Measurements from ENCODE around the gene INTS11.
"Not testable (repeated sequence)": the region's sequence is repeated elsewhere in the genome, so short reads cannot be mapped to it uniquely, and the experiment has no call there.

The INTS11 gene

DNA sequence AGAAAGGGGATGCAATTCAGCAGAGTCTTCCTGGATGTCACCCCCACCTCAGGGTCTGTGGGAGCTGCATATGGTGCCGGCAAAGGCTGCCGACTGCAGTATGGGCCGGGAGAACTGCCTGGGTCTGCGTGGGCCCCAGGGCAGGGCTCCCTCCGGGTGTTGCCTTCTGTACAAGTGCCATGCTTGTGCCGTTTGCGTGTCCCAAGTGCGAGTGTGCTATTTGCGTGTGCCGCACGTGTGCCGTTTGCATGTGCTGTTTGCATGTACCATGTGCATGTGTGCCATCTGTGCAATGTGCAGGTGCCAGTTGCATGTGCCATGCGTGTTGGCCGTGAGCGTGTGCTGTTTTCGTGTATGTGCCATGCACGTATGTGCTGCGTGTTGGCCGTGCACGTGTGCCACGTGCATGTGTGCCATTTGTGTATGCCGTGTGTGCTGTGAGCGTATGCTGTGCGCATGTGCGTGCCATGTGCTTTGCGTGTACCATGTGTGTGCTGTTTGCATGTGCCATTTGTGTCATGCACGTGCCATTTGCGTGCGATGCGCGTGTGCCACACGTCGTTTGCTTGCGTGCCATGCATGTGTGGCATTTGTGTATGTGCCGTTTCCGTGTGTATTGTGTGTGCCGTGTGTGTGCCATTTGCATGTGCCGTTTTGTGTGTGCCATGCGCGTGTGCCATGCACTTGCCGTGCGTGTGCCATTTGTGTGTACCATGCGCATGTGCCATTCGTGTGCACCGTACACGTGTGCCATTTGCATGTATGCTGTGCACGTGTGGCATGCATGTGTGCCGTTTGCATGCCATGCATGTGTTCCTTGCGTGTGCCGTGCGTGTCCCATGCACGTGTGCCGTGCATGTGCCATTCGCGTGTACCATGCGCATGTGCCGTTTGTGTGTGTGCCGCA lies 5.1 kb upstream of the INTS11 start:
- DNase-seq (ENCODE audit: low spot score), result no peak

GRCh38 chr1:1328254-1328653 lies 3.8 kb upstream of the INTS11 start:
- no peak for DNase-seq (ENCODE audit: low spot score)

- no peak for DNase-seq (ENCODE audit: low spot score)
These were observed 2.8 kb upstream of the INTS11 start for GRCh38 chr1:1327291-1327690.

GRCh38 chr1:1326075-1326605 lies 1.7 kb upstream of the INTS11 start:
- DNase-seq (ENCODE audit: low spot score), result no peak

GRCh38 chr1:1325288-1326074 lies 1.0 kb upstream of the INTS11 start:
- DNase-seq (ENCODE audit: low spot score), result no peak

DNA sequence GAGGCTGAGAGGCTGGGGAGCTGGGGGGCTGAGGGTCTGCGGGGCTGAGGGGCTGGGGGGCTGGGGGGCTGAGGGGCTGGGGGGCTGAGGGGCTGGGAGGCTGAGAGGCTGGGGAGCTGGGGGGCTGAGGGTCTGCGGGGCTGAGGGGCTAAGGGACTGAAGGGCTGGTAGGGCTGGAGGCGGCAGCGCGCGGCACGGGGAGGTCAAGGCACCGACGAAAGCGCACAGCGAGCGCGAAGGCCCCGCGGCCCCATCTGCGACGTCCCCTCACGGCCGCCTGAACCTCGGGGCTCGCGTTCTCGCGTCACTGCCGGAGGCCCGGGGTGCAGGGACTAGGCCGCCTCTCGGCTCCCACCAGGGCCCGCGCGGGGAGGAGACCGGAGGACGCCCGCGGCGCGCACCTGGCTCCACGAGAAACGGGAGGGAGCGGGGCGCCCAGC lies 356 bp downstream of the INTS11 start:
- no peak for DNase-seq (ENCODE audit: low spot score)

DNA sequence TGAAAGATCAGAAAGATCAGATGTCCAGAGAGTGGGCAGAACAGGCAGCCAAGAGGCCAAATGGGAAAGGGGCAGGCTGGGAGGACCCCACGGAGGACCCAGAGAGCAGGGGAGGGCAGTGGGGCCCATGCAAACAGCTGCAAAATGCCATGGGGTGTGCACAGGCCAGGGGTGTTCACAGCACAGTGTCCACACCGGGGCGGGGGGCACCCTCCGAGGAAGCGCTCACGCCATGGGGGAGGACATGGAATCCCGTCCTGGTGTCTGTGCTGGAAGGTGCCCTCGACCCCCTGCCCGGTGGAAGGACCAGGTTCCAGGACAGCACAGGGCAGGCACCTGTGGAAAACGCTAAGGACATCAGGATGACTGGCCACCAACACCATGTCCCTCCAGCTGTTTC lies 1.5 kb downstream of the INTS11 start:
- DNase-seq (ENCODE audit: low spot score), result no peak

- no peak for DNase-seq (ENCODE audit: low spot score)
These were observed 2.0 kb downstream of the INTS11 start for GRCh38 chr1:1322418-1322817.

- no peak for DNase-seq (ENCODE audit: low spot score)
These were observed 3.0 kb downstream of the INTS11 start for GRCh38 chr1:1321477-1321876.

GRCh38 chr1:1320666-1321448 lies 3.6 kb downstream of the INTS11 start:
- DNase-seq (ENCODE audit: low spot score), result no peak

- DNase-seq (ENCODE audit: low spot score), result no peak
These were observed 4.9 kb downstream of the INTS11 start for GRCh38 chr1:1319646-1319941.

GRCh38 chr1:1318777-1319645 lies 5.4 kb downstream of the INTS11 start:
- no peak for DNase-seq (ENCODE audit: low spot score)

- DNase-seq (ENCODE audit: low spot score), result peak; percentile 75
These were observed 6.3 kb downstream of the INTS11 start for GRCh38 chr1:1318131-1318652.

- no peak for DNase-seq (ENCODE audit: low spot score)
These were observed 7.0 kb downstream of the INTS11 start for GRCh38 chr1:1317420-1317819.

DNA sequence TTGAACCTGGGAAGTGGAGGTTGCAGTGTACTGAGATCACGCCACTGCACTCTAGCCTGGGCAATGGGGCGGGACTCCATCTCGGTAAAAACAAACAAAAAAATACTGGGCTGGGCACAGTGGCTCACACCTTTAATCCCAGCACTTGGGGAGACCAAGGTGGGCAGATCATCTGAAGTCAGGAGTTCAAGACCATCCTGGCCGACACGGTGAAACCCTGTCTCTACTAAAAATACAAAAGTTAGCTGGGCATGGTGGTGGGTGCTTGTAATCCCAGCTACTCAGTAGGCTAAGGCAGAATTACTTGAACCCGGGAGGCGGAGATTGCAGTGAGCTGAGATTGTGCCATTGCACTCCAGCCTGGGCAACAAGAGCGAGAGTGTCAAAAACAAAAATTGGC lies 8.3 kb downstream of the INTS11 start:
- DNase-seq (ENCODE audit: low spot score), result not testable (repeated sequence)

DNA sequence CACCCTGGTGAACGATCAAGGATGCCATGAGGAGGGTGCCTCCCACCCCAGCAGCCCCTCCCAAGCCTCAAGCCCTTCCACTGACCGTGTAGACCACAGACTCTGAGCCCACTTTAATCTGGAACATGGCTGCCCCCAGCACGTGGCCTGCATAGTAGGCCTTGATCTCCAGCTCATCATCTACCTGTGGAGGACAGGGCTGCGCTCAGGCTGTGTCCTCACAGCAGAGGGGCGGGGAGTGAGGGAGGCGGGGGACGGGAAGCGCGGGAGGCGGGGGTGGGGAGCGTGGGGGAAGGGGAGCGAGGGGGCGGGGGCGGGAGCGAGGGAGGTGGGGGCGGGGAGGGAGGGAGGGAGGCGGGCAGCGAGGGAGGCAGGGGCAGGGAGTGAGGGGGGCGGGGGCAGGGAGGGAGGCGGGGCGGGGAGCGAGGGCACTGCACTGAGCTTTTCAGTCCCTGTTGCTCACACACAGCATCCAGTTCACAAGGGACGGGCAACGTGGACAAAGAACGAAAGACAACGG lies 9.0 kb downstream of the INTS11 start:
- no peak for DNase-seq (ENCODE audit: low spot score)

DNA sequence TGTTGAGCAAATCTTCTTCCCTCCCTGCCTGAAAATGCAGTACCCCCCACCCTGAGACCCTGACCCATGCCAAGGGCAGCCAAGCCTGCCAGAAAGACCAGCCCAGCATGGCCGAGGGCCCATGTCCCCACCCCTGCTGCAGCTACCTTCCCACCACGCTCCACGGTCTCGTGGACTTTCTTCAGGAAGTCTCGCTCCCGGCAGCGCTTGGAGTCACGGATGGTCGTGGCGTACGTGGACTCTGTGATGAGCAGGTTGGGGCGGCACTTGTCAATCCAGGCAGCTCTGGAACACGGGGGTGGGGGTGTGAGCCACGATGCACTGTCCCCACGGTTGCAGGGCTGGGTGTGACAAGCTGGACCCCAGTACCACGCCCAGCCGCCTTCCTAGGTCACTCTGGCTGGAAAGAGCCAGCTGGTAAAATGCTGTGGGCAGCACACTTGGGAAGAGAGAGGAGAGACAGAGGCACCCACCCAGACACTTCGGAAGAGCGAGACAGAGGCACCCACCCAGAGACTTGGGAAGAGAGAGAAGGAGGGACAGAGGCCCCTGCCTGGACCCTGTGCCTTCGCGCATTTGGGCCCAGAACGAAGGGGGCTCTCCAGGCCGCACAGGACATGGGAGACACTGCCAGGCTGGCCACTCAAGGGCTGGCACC lies 9.7 kb downstream of the INTS11 start:
- no peak for DNase-seq (ENCODE audit: low spot score)

GRCh38 chr1:1314237-1314586 lies 10.2 kb downstream of the INTS11 start:
- no peak for DNase-seq (ENCODE audit: low spot score)

- DNase-seq (ENCODE audit: low spot score), result no peak
These were observed 10.8 kb downstream of the INTS11 start for GRCh38 chr1:1313500-1314236.
